ENCODE measurements around the gene BPIFB3.

The BPIFB3 gene

DNA sequence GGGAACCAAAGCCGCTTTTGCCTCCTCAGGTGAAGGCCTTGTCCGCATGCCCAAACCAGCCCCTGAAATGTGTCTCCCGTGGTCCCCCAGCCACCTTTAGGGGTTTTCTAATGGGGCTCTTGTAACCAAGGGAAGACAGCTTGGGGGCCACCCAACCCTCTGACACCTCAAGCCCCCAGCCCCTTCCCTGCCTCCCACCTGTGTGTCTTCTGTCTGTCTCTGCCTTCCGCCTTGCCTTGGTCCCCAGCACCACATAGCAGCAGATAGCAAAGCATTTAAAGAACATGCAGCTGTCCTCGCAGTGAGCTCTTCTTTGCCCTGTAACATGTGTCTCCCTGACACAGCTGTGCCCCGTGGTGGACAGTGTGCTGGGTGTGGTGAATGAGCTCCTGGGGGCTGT is 9.6 kb downstream of the BPIFB3 start:
- no peak for DNase-seq

DNA sequence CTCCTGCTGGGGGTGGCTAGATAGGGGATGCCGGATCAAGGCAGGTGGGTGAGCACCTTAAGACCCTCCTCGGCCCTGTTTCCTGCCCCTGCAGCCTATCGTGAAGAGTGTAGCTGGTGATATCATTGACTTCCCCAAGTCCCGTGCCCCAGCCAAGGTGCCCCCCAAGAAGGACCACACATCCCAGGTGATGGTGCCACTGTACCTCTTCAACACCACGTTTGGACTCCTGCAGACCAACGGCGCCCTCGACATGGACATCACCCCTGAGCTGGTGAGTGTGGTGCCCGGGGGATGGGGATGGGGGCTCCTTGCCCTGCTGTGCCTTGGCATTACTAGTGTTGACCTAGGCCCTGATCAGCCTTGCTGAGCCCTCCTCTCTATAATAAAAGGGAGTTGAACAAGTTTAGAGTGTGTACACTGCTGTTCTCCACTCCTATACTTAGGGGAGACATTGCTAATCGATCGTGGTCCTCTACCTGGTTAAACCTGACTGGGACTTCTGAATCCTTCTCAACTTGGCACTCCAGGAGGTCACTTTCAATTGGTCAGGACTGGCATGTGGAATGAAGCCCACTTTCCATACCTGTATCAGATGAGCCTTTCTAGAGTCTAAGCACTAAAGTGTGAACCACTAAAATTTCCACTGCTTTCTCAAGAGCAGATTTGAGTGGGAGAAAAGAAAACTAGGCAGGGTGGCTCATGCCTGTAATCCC is 11.0 kb downstream of the BPIFB3 start:
- no peak for DNase-seq

GRCh38 chr20:33065785-33066184 is 12.1 kb downstream of the BPIFB3 start:
- no peak for DNase-seq

DNA sequence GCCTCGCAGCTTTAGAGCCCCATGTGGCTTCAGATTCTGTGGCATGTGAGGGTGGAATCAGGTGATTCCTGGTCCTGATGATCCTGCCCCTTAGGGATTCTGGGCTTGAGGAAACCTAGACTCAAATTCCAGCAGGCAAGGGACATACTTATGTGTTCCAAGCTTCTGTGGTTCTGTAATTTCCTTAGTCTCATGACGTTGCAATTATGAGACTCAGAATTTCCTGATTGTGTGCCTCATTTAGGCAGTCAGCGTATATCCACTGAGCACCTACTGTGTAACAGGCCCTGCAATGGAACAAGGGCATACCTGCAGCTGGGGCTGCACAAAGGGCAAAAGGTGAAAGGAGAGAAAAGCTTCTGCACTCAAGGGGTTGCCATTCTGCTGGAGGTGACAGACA is 14.1 kb downstream of the BPIFB3 start:
- no peak for DNase-seq

- DNase-seq = no peak
Observed at GRCh38 chr20:33068251-33068939, 14.7 kb downstream of the BPIFB3 start.

DNA sequence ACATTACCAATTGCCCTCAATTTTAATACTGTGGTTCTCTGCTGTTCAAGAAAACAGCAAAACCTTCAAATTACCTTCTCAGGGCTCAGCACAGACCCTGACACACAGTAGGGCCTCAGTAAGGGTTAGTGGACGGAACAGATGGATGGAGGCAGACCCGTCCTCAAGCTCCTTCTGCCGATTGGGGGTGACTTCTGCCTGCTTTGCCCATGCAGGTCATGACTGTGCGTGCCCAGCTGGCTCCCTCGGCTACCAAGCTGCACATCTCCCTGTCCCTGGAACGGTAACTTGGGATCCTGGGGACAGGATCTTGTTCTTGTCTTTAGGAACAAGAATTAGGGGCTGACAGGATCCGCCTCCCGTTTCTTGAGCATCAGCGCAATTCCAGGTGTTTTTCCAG is 16.0 kb downstream of the BPIFB3 start:
- no peak for DNase-seq

- no peak for DNase-seq
Observed at GRCh38 chr20:33070111-33071053, 16.7 kb downstream of the BPIFB3 start.

- DNase-seq = no peak
Observed at GRCh38 chr20:33071198-33071597, 17.5 kb downstream of the BPIFB3 start.

DNA sequence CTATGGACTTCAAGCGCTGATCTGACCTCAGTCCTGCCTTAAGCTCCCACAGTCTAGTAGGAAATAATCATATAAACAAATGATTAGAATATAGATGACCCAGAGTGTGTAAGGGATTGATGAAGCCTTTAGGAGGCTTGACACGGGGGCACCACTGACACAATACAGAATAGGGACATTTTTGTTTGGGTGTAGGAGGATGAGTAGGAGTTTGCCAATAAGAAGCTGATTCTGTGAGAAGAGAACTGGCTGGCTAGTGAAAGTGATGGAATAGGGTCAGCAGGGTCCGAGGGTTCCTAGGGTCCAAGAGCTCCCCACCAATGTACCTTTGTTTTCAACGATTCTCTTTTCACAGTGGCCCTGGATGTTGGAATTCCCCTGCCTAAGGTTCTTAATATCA is 18.7 kb downstream of the BPIFB3 start:
- DNase-seq = no peak

GRCh38 chr20:33072813-33073212 is 19.1 kb downstream of the BPIFB3 start:
- no peak for DNase-seq

DNA sequence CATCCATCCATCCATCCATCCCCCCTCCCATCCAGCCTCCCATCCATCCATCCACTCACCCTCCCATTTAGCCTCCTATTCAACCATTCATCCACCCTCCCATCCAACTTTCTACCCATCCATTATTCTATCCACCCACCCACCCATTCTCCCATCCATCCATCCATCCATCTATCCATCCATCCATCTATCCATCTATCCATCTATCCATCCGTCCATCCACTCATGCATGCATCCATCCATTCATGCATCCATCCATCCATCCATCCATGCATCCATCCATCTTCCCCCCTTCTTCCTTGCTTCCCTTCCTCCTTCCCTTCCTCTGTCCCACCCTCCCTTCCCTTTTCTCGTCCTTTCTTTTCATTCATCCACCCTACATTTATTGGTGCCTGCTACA is 21.0 kb downstream of the BPIFB3 start:
- no peak for DNase-seq

GRCh38 chr20:33075281-33075680 is 21.6 kb downstream of the BPIFB3 start:
- no peak for DNase-seq

- no peak for DNase-seq
Observed at GRCh38 chr20:33076662-33077372, 23.1 kb downstream of the BPIFB3 start.

- DNase-seq = no peak
Observed at GRCh38 chr20:33079259-33079658, 25.6 kb downstream of the BPIFB3 start, which contains the start of gene BPIFB4. Gene BPIFB4, plus strand, starts transcription at chr20:33079643. Its CDS starts 1,884 bp downstream, at chr20:33081527.

DNA sequence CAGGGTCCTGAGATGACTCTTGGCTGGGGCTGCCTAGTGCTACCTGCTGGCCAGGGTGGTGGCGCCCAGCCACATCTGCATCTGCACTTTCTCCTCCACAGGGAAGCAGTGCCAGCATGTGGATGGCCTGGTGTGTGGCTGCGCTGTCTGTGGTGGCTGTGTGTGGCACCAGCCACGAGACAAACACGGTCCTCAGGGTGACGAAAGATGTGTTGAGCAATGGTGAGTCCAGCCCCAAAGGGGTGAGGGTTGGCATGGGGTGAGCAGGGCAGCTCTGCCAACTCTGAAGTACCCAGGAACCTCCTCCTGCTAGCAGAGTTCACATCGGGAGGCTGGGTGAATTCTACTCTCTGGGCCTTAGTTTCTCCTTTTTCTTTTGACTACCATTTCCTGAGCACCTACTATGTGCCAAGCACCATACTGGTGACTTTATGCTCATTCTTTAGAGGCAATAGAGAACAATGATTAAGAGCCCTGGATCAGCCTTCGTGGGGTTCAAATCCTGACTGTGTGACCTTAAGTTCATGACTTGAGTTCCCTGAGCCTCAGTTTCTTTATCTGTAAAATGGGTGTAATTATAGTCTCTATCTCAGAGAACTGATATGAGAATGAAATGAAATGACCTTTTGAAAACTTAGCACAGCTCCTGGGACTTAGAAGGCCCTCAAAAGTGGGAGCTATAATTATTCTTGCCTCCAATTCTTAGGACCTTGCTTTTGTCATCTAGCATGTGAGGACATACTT is 27.9 kb downstream of the BPIFB3 start:
- DNase-seq = no peak

DNA sequence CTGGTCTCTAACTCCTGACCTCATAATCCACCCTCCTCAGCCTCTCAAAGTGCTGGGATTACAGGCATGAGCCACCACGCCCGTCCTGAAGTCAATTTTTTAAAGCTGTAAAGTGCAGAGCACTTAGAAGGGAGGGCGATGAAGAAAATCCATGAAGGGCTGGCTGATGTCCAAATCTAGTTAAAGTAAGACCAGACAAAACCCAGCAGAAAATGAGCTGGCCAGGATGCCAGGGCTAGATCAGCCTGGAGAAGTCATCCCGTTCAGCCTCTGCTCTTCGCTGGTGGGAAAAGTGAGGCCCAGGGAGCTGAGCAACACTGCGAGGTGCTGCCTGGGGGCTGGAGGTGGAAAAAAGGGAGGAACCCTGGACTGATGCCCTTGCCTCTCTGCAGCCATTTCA is 28.8 kb downstream of the BPIFB3 start:
- no peak for DNase-seq

- no peak for DNase-seq
Observed at GRCh38 chr20:33083544-33084340, 30.0 kb downstream of the BPIFB3 start.

DNA sequence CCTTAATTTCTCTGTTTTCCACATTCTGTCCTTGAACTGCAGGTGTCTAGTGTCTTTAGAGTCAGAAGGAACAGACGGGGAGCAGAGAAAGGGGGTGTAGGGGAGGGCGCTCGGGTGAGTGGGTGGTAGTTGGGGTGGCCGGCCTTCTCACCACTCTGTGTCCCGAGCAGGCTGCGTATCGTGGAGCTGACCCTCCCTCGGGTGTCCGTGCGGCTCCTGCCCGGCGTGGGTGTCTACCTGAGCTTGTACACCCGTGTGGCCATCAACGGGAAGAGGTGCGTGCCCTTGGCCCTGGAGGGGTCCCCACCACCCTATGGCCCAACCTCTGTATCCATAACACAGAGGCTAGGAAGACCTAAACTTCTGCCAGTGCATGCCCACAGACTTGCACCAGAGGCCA is 31.0 kb downstream of the BPIFB3 start:
- DNase-seq = no peak

- DNase-seq = no peak
Observed at GRCh38 chr20:33086052-33086722, 32.5 kb downstream of the BPIFB3 start.

DNA sequence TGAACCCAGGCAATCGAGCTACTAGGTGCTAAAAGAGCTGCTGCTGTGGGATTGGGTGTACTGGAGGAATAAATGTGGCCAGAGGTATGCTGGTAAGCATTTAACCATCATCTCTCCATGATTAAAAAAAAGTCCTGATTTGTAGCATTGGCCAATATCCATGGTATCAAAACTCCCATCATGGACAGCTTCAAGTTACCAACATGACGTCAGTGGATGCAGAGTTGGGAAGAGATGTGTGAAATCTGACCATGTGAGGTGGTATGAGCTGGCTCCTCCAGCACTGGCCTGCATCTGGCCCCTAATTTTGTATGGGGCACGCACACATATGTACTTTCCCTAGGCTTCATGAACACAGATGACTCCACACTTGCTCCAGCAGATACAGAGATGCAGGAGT is 37.4 kb downstream of the BPIFB3 start:
- no peak for DNase-seq

GRCh38 chr20:33091693-33092092 is 38.0 kb downstream of the BPIFB3 start:
- DNase-seq = no peak
